Smooth muscle cell of trachea (primary cell): ENCODE results near the gene ANKRD29. TPM values are rescaled to one million over a fixed set of nuclear protein-coding genes. Genes with fewer than 3 reads are reported as not detected.

Experiments
- total RNA-seq: library from RNA; depleted of rRNA; stranded (reverse); fragments of >200 nt; gene quantifications from 2 replicates; pipeline ENCODE4 v1.2.1, GENCODE V29; 2014

ANKRD29 gene
- 8.6 and 15.5 TPM in 2 replicates for total RNA-seq

GRCh38 chr18:23662309-23663263 lies at the start of gene ANKRD29:
Gene ANKRD29 (minus strand): TSS chr18:23662911. CDS start chr18:23662730, 181 bp downstream.

GRCh38 chr18:23689031-23689615 lies 26.4 kb upstream of the ANKRD29 start, which contains the start of gene LAMA3:
Gene LAMA3 (plus strand): TSS chr18:23689453. CDS start chr18:23689684, 231 bp downstream.

GRCh38 chr18:23586249-23587196 lies 76.2 kb downstream of the ANKRD29 start, which contains the start of gene NPC1:
Gene NPC1 (minus strand): TSS chr18:23586506. CDS start chr18:23586343, 163 bp downstream.

Other genes starting within 250 kb of the ANKRD29 start
- 65.2 and 82.6 TPM in 2 replicates for gene RIOK3, start 209.6 kb downstream of the ANKRD29 start, total RNA-seq
- 21.1 and 30.1 TPM in 2 replicates for gene RMC1, start 159.4 kb downstream of the ANKRD29 start, total RNA-seq
- gene NPC1, start 76.4 kb downstream of the ANKRD29 start, total RNA-seq = 80.6 and 94.5 TPM in 2 replicates
- 7.4 and 13.2 TPM in 2 replicates for gene LAMA3, start 26.5 kb upstream of the ANKRD29 start, total RNA-seq